ENCODE measurements around the gene CLEC4G.

GRCh38 chr19:7762719-7763293, 30.9 kb upstream of the CLEC4G start, which contains the start of gene CLEC4M:
- TF ChIP-seq GATA3 (IDR thresholded peaks at IDR 0.05; ENCODE audit: low read depth, low read length) (no peak), GATA2 (IDR thresholded peaks at IDR 0.05; ENCODE audit: low read depth, low read length) (no peak)
